Neural progenitor cell (in vitro differentiated cells): ENCODE results near the gene APAF1.

Experiments used
- CTCF ChIP-seq: fragments of 200-600 bp; sonication (generic); IDR thresholded peaks from 2 replicates; pipeline ENCODE4 v1.5.1; 2017; ENCODE audit warnings: antibody characterized with exemption, mild to moderate bottlenecking
- EZH2 ChIP-seq: fragments of 200-600 bp; sonication (generic); IDR thresholded peaks from 2 replicates; pipeline ENCODE4 v1.6.1; 2017; ENCODE audit warnings: antibody characterized with exemption, mild to moderate bottlenecking, moderate library complexity
- EZH2phosphoT487 ChIP-seq: fragments of 200-600 bp; sonication (generic); IDR thresholded peaks from 2 replicates; pipeline ENCODE4 v1.6.1; 2017; ENCODE audit warnings: antibody characterized with exemption

- TF ChIP-seq CTCF (no peak), EZH2 (no peak), EZH2phosphoT487 (no peak)
Measured at GRCh38 chr12:98639491-98639890, 5.6 kb upstream of the APAF1 start.
